CD14-positive monocyte (primary cell): ENCODE results near the gene PDCD4. TPM values are rescaled to one million over a fixed set of nuclear protein-coding genes. Genes with fewer than 3 reads are reported as not detected.

Experiments used
- DNase-seq, 3 donors: peaks; one replicate each; pipeline ENCODE4 v3.0.0-alpha.2; 2011 to 2022
- H2AFZ ChIP-seq: 2 replicates; pipeline ENCODE4 v1.6.0; 2012; ENCODE audit warnings: mild to moderate bottlenecking, low read depth, low read length, inconsistent platforms; ENCODE audit not compliant: insufficient read depth, poor library complexity, severe bottlenecking
- H3K27ac ChIP-seq, 2 donors: 1 replicate in 1 of 2; 2 replicates in 1 of 2; pipeline ENCODE4 v1.5.1; 2012 to 2013; ENCODE audit warnings: low read length in 2 of 2, control low read depth in 1 of 2, inconsistent platforms in 1 of 2, low read depth in 1 of 2, mild to moderate bottlenecking in 1 of 2
- H3K27me3 ChIP-seq, 2 donors: one replicate each; pipeline versions ENCODE4 v1.6.0 to v1.6.1; 2011 to 2013; ENCODE audit warnings: low read length in 2 of 2; ENCODE audit not compliant: control insufficient read depth in 2 of 2, insufficient read depth in 2 of 2
- H3K36me3 ChIP-seq, 2 donors: replicated peaks in 1 of 2; 1 replicate in 1 of 2; 2 replicates in 1 of 2; pipeline versions ENCODE4 v1.5.1 to v1.6.1; 2012 to 2013; ENCODE audit warnings: low read length in 2 of 2, control low read depth in 1 of 2, inconsistent platforms in 1 of 2, mild to moderate bottlenecking in 1 of 2; ENCODE audit not compliant: insufficient read depth in 2 of 2, control insufficient read depth in 1 of 2
- H3K4me1 ChIP-seq, 2 donors: 1 replicate in 1 of 2; 2 replicates in 1 of 2; pipeline versions ENCODE4 v1.5.1 to v1.6.1; 2012 to 2013; ENCODE audit warnings: low read length in 2 of 2, control low read depth in 1 of 2, inconsistent platforms in 1 of 2, mild to moderate bottlenecking in 1 of 2, moderate library complexity in 1 of 2; ENCODE audit not compliant: insufficient read depth in 2 of 2, control insufficient read depth in 1 of 2
- H3K4me2 ChIP-seq: replicated peaks from 2 replicates; pipeline ENCODE3; 2012; ENCODE audit warnings: low read length, moderate library complexity, mild to moderate bottlenecking; ENCODE audit not compliant: poor library complexity, severe bottlenecking; ENCODE audit errors: extremely low read depth
- H3K4me3 ChIP-seq, 3 experiments: fragments of 200-600 bp in 1 of 3; sonication (generic) in 1 of 3; replicated peaks in 1 of 3; 1 replicate in 2 of 3; 2 replicates in 1 of 3; pipeline ENCODE4 v1.5.1; 2011 to 2013; ENCODE audit warnings: low read length in 3 of 3, mild to moderate bottlenecking in 3 of 3, control low read depth in 2 of 3, low read depth in 2 of 3, inconsistent platforms in 1 of 3, moderate library complexity in 1 of 3
- H3K79me2 ChIP-seq: 2 replicates; pipeline ENCODE4 v1.6.0; 2012; ENCODE audit warnings: mild to moderate bottlenecking, control low read depth, inconsistent platforms, low read length, moderate library complexity; ENCODE audit not compliant: insufficient read depth
- H3K9ac ChIP-seq: 2 replicates; pipeline ENCODE4 v1.6.0; 2017; ENCODE audit warnings: low read length, mild to moderate bottlenecking; ENCODE audit not compliant: insufficient read depth, poor library complexity, severe bottlenecking
- H3K9me3 ChIP-seq, 2 donors: replicated peaks in 1 of 2; 1 replicate in 1 of 2; 2 replicates in 1 of 2; pipeline versions ENCODE4 v1.5.1 to v1.6.1; 2012 to 2013; ENCODE audit warnings: low read length in 2 of 2, control low read depth in 1 of 2; ENCODE audit not compliant: control insufficient read depth in 1 of 2, insufficient read depth in 1 of 2
- H4K20me1 ChIP-seq: 2 replicates; pipeline ENCODE4 v1.6.0; 2012; ENCODE audit warnings: mild to moderate bottlenecking, low read length, control low read depth, moderate library complexity; ENCODE audit not compliant: insufficient read depth
- H3K27ac Mint-ChIP-seq, 7 donors: one replicate each; pipeline ENCODE4 v1.8.0; 2020; ENCODE audit warnings: mild to moderate bottlenecking in 7 of 7, mixed read lengths in 7 of 7, moderate library complexity in 6 of 7, inconsistent platforms in 2 of 7
- H3K27me3 Mint-ChIP-seq, 3 donors: one replicate each; pipeline ENCODE4 v1.8.0; 2021 to 2022; ENCODE audit warnings: low read depth in 3 of 3, mild to moderate bottlenecking in 3 of 3, mixed read lengths in 3 of 3, moderate library complexity in 3 of 3, inconsistent platforms in 1 of 3
- H3K36me3 Mint-ChIP-seq, 2 donors: one replicate each; pipeline ENCODE4 v1.8.0; 2020; ENCODE audit warnings: mixed read lengths in 2 of 2, inconsistent platforms in 1 of 2, mild to moderate bottlenecking in 1 of 2
- H3K4me1 Mint-ChIP-seq: one replicate; pipeline ENCODE4 v1.8.0; 2020; ENCODE audit warnings: mild to moderate bottlenecking, mixed read lengths
- H3K4me3 Mint-ChIP-seq, 2 donors: one replicate each; pipeline ENCODE4 v1.8.0; 2020; ENCODE audit warnings: mild to moderate bottlenecking in 2 of 2, mixed read lengths in 2 of 2, moderate library complexity in 1 of 2
- H3K9me3 Mint-ChIP-seq, 7 donors: one replicate each; pipeline ENCODE4 v1.8.0; 2020 to 2022; ENCODE audit warnings: mixed read lengths in 7 of 7, mild to moderate bottlenecking in 6 of 7, moderate library complexity in 6 of 7, inconsistent platforms in 2 of 7
- CTCF ChIP-seq: fragments of 200-600 bp; IDR thresholded peaks from one replicate; pipeline ENCODE4 v1.8.0; 2022; ENCODE audit warnings: antibody characterized with exemption, mild to moderate bottlenecking
- WGBS: methylation state at CpG from one replicate; pipeline ENCODE4 v1.1.5; 2013; ENCODE audit warnings: missing lambda C conversion rate; ENCODE audit not compliant: insufficient coverage; 5-methylcytosine and 5-hydroxymethylcytosine counted together
- intact Hi-C, 2 donors: fragments of 100-400 bp; cut with micrococcal nuclease; formaldehyde crosslinking; loops; one replicate each; pipeline versions ENCODE4 v1.15.0 to v1.15.1; 2023
- polyA plus RNA-seq, 3 donors: library from polyadenylated mRNA; depleted of rRNA in 1 of 3; unstranded in 2 of 3; stranded (reverse) in 1 of 3; fragments of 300-500 nt in 2 of 3; fragments of >200 nt in 1 of 3; fragmentation: Illumina TruSeq in 2 of 3; gene quantifications; 1 replicate in 2 of 3; 2 replicates in 1 of 3; pipeline ENCODE4 v1.2.3, GENCODE V29; 2012 to 2021

Gene PDCD4
- polyA plus RNA-seq, 3 donors, result 39.8 to 53.4 (median 48.6) TPM

- Mint-ChIP-seq H3K4me3 (no peak overlapping the region), H3K27ac (no peak overlapping the region), H3K27me3 (no peaks in the 10 kb centered on the region), H3K36me3 (peaks cover 0 to 9% of the 10 kb centered on the region in 2 donors), H3K4me1 (peaks cover 41% of the 10 kb centered on the region), H3K9me3 (no peaks in the 10 kb centered on the region)
- no peaks in the 10 kb centered on the region for H3K9me3 ChIP-seq
- no peak overlapping the region for H2AFZ ChIP-seq
- H4K20me1 ChIP-seq, result peaks cover 99% of the 10 kb centered on the region
- H3K4me3 ChIP-seq, result no peak overlapping the region
- no peak for DNase-seq
- intact Hi-C loops, result no loop called here
- no peaks in the 10 kb centered on the region for H3K27me3 ChIP-seq
- no peaks in the 10 kb centered on the region for H3K36me3 ChIP-seq
- H3K27ac ChIP-seq, result peak overlapping the region in 1 of 2 donors; percentile 3
- no peak overlapping the region for H3K9ac ChIP-seq
- peaks cover 100% of the 10 kb centered on the region for H3K79me2 ChIP-seq
- no peak for TF ChIP-seq CTCF
- H3K4me1 ChIP-seq, result peaks cover 0 to 7% of the 10 kb centered on the region in 2 donors
- 100% methylated on average over 1 of the region's 2 CpGs for WGBS
- no peak overlapping the region for H3K4me2 ChIP-seq
Observed at GRCh38 chr10:110927461-110927860, 55.7 kb downstream of the PDCD4 start.

- intact Hi-C loops, result no loop called here
- H3K27me3 ChIP-seq, result no peaks in the 10 kb centered on the region
- no peaks in the 10 kb centered on the region for H3K9me3 ChIP-seq
- H3K27me3 Mint-ChIP-seq, result no peaks in the 10 kb centered on the region
- H3K4me1 Mint-ChIP-seq, result peaks cover 17% of the 10 kb centered on the region
- H2AFZ ChIP-seq, result no peak overlapping the region
- H3K4me1 ChIP-seq, result no peaks in the 10 kb centered on the region
- H3K36me3 ChIP-seq, result peaks cover 0 to 8% of the 10 kb centered on the region in 2 donors
- H4K20me1 ChIP-seq, result peaks cover 100% of the 10 kb centered on the region
- no peak overlapping the region for H3K4me2 ChIP-seq
- TF ChIP-seq CTCF, result no peak
- H3K36me3 Mint-ChIP-seq, result peaks cover 7 to 10% of the 10 kb centered on the region in 2 donors
- no peak for DNase-seq
- peaks cover 0 to 3% (median 0%) of the 10 kb centered on the region in 7 donors for H3K9me3 Mint-ChIP-seq
- H3K27ac Mint-ChIP-seq, result no peak overlapping the region
- H3K27ac ChIP-seq, result peak overlapping the region in 1 of 2 donors; percentile 29
- H3K9ac ChIP-seq, result no peak overlapping the region
- H3K4me3 ChIP-seq, result no peak overlapping the region
- no peak overlapping the region for H3K4me3 Mint-ChIP-seq
- 11% methylated on average over 1 of the region's 1 CpG for WGBS
- peaks cover 100% of the 10 kb centered on the region for H3K79me2 ChIP-seq
Observed at GRCh38 chr10:110931769-110932381, 60.1 kb downstream of the PDCD4 start.
